A549 (cell line): ENCODE measurements around the gene WWP2.

ENCODE experiments used
- CBX8 ChIP-seq: fragments of 200-600 bp; sonication (generic); IDR thresholded peaks from 2 replicates; pipeline ENCODE4 v1.6.1; 2016
- CHD4 ChIP-seq: fragments of 200-600 bp; sonication (generic); IDR thresholded peaks from 2 replicates; pipeline ENCODE4 v1.6.1; 2016; ENCODE audit warnings: antibody characterized with exemption, mild to moderate bottlenecking, borderline replicate concordance
- EHMT2 ChIP-seq: fragments of 200-600 bp; sonication (generic); IDR thresholded peaks from 2 replicates; pipeline ENCODE4 v1.6.1; 2016; ENCODE audit warnings: antibody characterized with exemption, low read depth, mild to moderate bottlenecking, moderate library complexity
- EP300 ChIP-seq, 2 experiments: fragments of >200 bp; sonication (Bioruptor Twin); formaldehyde crosslinking; IDR thresholded peaks; 2 replicates in 1 of 2; 3 replicates in 1 of 2; pipeline ENCODE4 v1.6.1; 2016 to 2017
- FOXS1 ChIP-seq: fragments of 250-450 bp; sonication (Bioruptor Pico); IDR thresholded peaks from 2 replicates; pipeline ENCODE4 v1.5.0; 2020; ENCODE audit warnings: mild to moderate bottlenecking, moderate library complexity
- GATA3 ChIP-seq: IDR thresholded peaks from 2 replicates; pipeline ENCODE4 v1.6.1; 2012; ENCODE audit warnings: borderline replicate concordance
- HDAC2 ChIP-seq: fragments of 200-600 bp; sonication (generic); IDR thresholded peaks from 2 replicates; pipeline ENCODE4 v1.6.1; 2016
- HOXA7 ChIP-seq: fragments of 250-450 bp; sonication (Bioruptor Pico); IDR thresholded peaks from 2 replicates; pipeline ENCODE4 v1.5.0; 2020; ENCODE audit warnings: mild to moderate bottlenecking, moderate library complexity
- MAFK ChIP-seq: fragments of 450-650 bp; IDR thresholded peaks from 2 replicates; pipeline ENCODE4 v1.6.1; 2014; ENCODE audit not compliant: partially characterized antibody
- NR3C1 ChIP-seq: fragments of >200 bp; sonication (Bioruptor Twin); formaldehyde crosslinking; IDR thresholded peaks from 3 replicates; pipeline ENCODE4 v1.6.1; 2017
- POLR2A ChIP-seq: IDR thresholded peaks from 2 replicates; pipeline ENCODE4 v1.6.1; 2012; ENCODE audit warnings: mild to moderate bottlenecking, low read length
- POLR2AphosphoS2 ChIP-seq: conservative IDR thresholded peaks from 2 replicates; pipeline ENCODE4 v1.6.1; 2012; ENCODE audit warnings: low read length, improper control_type of control experiment, inconsistent platforms
- TF ChIP-seq, protein P1 (sequence below): fragments of >200 bp; sonication (Bioruptor Twin); formaldehyde crosslinking; IDR thresholded peaks from 3 replicates; pipeline ENCODE4 v1.5.1; 2016

GRCh38 chr16:69935740-69936139 lies 173.6 kb downstream of the WWP2 start:
- TF ChIP-seq EHMT2 (no peak), EP300 (IDR thresholded peaks at IDR 0.05) (no peak), HDAC2 (no peak), NR3C1 (no peak), CBX8 (no peak), HOXA7 (no peak), POLR2A (no peak), POLR2AphosphoS2 (no peak), FOXS1 (CRISPR knock-in tag) (no peak), CHD4 (no peak), GATA3 (no peak), MAFK (no peak)
- TF ChIP-seq, protein P1, sequence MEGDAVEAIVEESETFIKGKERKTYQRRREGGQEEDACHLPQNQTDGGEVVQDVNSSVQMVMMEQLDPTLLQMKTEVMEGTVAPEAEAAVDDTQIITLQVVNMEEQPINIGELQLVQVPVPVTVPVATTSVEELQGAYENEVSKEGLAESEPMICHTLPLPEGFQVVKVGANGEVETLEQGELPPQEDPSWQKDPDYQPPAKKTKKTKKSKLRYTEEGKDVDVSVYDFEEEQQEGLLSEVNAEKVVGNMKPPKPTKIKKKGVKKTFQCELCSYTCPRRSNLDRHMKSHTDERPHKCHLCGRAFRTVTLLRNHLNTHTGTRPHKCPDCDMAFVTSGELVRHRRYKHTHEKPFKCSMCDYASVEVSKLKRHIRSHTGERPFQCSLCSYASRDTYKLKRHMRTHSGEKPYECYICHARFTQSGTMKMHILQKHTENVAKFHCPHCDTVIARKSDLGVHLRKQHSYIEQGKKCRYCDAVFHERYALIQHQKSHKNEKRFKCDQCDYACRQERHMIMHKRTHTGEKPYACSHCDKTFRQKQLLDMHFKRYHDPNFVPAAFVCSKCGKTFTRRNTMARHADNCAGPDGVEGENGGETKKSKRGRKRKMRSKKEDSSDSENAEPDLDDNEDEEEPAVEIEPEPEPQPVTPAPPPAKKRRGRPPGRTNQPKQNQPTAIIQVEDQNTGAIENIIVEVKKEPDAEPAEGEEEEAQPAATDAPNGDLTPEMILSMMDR: no peak
